Ovary (tissue), 9 donors: ENCODE results near the gene INF2. TPM values are rescaled to one million over a fixed set of nuclear protein-coding genes. Genes with fewer than 3 reads are reported as not detected.

Experiments used
- DNase-seq, 5 donors: peaks; one replicate each; pipeline ENCODE4 v3.0.0-alpha.2; 2019 to 2020
- H3K27ac ChIP-seq, 2 donors: fragments of 200-600 bp; one replicate each; pipeline versions ENCODE4 v1.5.1 to v1.8.0; 2019 to 2022
- H3K27me3 ChIP-seq: fragments of 200-600 bp; one replicate; pipeline ENCODE4 v1.8.0; 2022
- H3K36me3 ChIP-seq: fragments of 200-600 bp; sonication (generic); one replicate; pipeline ENCODE4 v1.5.1; 2019
- H3K4me1 ChIP-seq: one replicate; pipeline ENCODE4 v1.8.1; 2013; ENCODE audit warnings: mild to moderate bottlenecking, moderate library complexity; ENCODE audit not compliant: insufficient read depth
- H3K4me3 ChIP-seq: fragments of 200-600 bp; sonication (generic); one replicate; pipeline ENCODE4 v1.5.1; 2017
- H3K9me3 ChIP-seq, 2 donors: fragments of 200-600 bp in 1 of 2; sonication (generic) in 1 of 2; one replicate each; pipeline versions ENCODE4 v1.5.1 to v1.8.1; 2013 to 2019; ENCODE audit warnings: mild to moderate bottlenecking in 1 of 2, moderate library complexity in 1 of 2
- EP300 ChIP-seq: sonication (generic); formaldehyde crosslinking; IDR thresholded peaks from one replicate; pipeline ENCODE4 v1.6.1; 2017; ENCODE audit warnings: antibody characterized with exemption
- POLR2A ChIP-seq: fragments of 450-650 bp; IDR thresholded peaks from one replicate; pipeline ENCODE4 v1.6.1; 2017; ENCODE audit warnings: antibody characterized with exemption, mild to moderate bottlenecking, moderate library complexity
- WGBS, 3 donors: extraction: QIAGEN DNeasy Blood & Tissue Kit in 1 of 3; methylation state at CpG; one replicate each; pipeline versions ENCODE4 v1.1.5 to v1.1.7; 2013 to 2017; 5-methylcytosine and 5-hydroxymethylcytosine counted together
- intact Hi-C, 4 donors: fragments of 100-400 bp; cut with DNase I; formaldehyde crosslinking; loops; one replicate each; pipeline versions ENCODE4 v1.11.0 to v1.15.1; 2022 to 2023
- polyA plus RNA-seq, 2 donors: library from polyadenylated mRNA; stranded (reverse); fragments of 200-250 nt in 1 of 2; fragments of 350-450 nt in 1 of 2; fragmentation: Illumina TruSeq in 1 of 2; extraction: RNeasy Lipid Tissue Mini Kit (QIAGEN cat#74804) in 1 of 2; gene quantifications; one replicate each; pipeline ENCODE4 v1.2.3, GENCODE V29; 2013 to 2014
- total RNA-seq, 7 donors: library from RNA; depleted of rRNA in 2 of 7; stranded (reverse); fragments of >200 nt in 2 of 7; fragmentation: NEBNext Ultra II Directional in 3 of 7; extraction: Animal tissue kit (Norgen Biotek cat#: 25700) in 3 of 7; gene quantifications; one replicate each; pipeline versions ENCODE4 v1.1.0 to v1.2.4, GENCODE V29; 2016 to 2023
- TF ChIP-seq, protein P1 (sequence below), 3 donors: fragments of 450-650 bp in 2 of 3; fragments of 200-600 bp in 1 of 3; IDR thresholded peaks; one replicate each; pipeline versions ENCODE4 v1.5.1 to v1.8.0; 2016 to 2022; ENCODE audit warnings: antibody characterized with exemption in 3 of 3, mild to moderate bottlenecking in 1 of 3
- donor health status: DM: no; HTN: no; CAD: no; lungs with moderate emphysema.
- donor health status: DM: no; HTN: no; CAD: no.
- donor health status: Bipolar disorder and iron deficiency.
- donor health status: DM: yes; HTN: yes; CAD: no.
- donor health status: DM: no; HTN: no; CAD: no.
- donor health status: DM: yes; HTN: yes; CAD: no.

The INF2 gene
- total and polyA plus RNA-seq, 9 donors, result 6.3 to 40.7 (median 18.4) TPM

DNA sequence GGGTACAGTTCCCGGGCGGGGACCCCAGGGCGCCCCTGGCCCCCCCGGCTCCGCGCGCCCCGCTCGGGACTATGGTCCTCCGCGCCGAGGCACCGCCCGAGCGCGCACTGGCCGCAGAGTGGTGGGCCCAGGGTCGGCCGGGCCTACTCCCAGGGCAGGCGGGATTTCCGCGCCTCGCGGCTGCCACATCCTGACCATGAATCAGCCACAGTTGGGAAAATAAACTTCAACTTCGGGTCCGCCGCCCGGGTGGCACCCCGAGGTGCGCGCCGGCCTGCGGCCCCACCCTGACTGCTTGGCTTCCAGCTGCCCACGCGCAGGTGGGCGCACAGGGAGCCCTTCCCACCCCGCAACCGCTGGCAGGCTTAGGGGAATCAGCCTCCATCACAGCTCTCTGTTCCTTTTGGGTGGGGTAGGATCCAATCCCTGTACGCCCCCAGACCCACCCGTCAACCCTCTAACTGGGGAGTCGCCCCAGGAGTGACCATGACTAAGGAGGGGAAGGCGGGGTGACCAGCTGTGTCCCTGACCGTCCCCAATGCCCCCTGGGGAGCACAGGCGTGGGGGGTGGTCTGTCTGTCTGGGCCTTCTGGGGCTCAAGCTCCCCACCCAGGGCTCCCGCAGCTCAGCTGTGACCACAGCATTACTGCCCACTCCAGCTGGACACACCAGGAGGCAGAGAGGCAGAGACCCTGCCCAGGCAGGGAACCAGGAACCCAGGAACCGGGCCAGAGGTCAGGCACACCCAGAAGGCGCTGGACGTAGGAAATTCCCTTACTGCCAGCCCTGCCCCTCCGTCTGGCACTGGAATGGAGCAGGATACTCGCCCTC is 678 bp downstream of the INF2 start:
- no peaks in the 10 kb centered on the region for H3K36me3 ChIP-seq
- intact Hi-C loops, result no loop called here
- H3K9me3 ChIP-seq, result no peaks in the 10 kb centered on the region
- H3K4me3 ChIP-seq, result peak overlapping the region; percentile 57
- TF ChIP-seq, protein P1, sequence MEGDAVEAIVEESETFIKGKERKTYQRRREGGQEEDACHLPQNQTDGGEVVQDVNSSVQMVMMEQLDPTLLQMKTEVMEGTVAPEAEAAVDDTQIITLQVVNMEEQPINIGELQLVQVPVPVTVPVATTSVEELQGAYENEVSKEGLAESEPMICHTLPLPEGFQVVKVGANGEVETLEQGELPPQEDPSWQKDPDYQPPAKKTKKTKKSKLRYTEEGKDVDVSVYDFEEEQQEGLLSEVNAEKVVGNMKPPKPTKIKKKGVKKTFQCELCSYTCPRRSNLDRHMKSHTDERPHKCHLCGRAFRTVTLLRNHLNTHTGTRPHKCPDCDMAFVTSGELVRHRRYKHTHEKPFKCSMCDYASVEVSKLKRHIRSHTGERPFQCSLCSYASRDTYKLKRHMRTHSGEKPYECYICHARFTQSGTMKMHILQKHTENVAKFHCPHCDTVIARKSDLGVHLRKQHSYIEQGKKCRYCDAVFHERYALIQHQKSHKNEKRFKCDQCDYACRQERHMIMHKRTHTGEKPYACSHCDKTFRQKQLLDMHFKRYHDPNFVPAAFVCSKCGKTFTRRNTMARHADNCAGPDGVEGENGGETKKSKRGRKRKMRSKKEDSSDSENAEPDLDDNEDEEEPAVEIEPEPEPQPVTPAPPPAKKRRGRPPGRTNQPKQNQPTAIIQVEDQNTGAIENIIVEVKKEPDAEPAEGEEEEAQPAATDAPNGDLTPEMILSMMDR (IDR thresholded peaks at IDR 0.05), result no peak
- TF ChIP-seq EP300 (no peak), POLR2A (no peak)
- H3K4me1 ChIP-seq, result peaks cover 20% of the 10 kb centered on the region
- no peaks in the 10 kb centered on the region for H3K27me3 ChIP-seq
- WGBS, 3 donors, result 4 to 7% (median 5%) methylated on average over 37 to 50 of the region's 50 CpGs
- peak in 2 of 5 donors; percentile 37 to 57 for DNase-seq
- H3K27ac ChIP-seq, result peak overlapping the region in 1 of 2 donors; percentile 69

DNA sequence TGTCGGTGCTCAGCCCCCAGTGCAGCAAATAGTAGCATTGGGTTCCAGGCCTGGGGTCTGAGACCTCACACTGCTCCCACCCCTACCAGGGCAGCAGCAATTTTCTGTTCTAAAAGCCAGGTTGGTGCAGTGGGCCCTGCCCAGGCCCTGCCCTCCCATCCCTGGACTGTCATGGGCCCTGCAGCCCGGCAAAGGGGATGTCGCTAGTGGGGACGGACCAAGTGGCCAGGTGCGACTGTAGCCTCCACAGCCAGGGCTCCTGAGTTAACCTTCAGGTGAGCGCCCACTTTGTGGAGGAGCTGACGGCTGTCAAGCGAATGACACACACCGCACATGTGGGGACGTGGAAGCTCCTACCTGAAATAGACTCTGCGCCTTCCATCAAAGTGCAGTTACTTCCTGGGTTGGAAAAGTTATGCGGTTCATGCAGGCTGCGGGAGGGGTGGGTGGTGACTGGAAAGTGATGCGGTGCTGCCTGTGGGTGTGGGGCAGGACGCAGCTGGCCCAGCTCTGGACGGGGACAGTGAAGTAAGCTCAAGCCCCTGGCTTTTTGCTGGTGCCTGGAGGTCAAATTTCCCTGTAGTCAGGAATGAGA is 1.5 kb downstream of the INF2 start:
- Histone ChIP-seq H3K9me3 (no peaks in the 10 kb centered on the region), H3K27me3 (no peaks in the 10 kb centered on the region), H3K4me3 (peak overlapping the region; percentile 57), H3K4me1 (peaks cover 20% of the 10 kb centered on the region), H3K36me3 (no peaks in the 10 kb centered on the region), H3K27ac (no peak overlapping the region)
- TF ChIP-seq EP300, result no peak
- TF ChIP-seq POLR2A, result no peak
- TF ChIP-seq, protein P1 (IDR thresholded peaks at IDR 0.05), result no peak
- intact Hi-C loops, result no loop called here
- DNase-seq, result peak in 1 of 5 donors; percentile 21
- 75 to 88% (median 82%) methylated on average over 14 to 16 of the region's 16 CpGs for WGBS, 3 donors

DNA sequence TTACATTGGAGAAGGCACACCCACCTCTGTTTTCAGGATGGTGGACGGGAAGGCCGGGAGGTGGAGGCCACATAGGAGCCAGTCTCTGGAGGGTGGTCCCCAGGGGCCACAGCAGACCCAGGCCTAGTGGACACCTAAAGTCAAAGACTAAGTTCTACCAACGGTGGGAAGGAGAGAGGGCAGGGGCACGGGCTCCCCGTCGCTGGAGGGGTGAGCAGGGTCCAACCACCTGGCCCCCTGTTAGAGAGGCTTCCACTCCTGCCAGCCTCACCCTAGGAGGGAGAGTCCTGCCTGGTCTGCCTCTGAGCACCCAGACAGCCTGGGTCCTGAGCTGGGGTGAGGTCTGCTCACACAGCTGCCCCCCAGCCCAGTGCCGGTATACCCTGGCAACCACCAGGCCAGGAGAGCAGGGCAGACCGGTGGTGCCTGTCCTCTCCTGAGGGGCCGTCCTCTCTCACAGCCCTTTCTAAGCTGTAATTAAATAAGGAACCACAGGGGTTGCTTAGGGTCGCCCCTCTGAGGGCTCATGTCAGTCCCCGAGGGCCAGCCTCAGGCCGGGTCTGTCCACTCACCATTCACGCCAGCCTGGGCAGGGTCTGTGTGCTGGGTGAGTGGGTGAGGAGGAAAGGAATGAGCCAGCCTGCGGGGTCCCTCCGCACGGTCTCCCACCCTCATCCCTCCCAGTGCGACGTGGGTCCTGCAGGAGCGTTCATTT is 2.3 kb downstream of the INF2 start:
- 86 to 90% (median 89%) methylated on average over 19 of the region's 19 CpGs for WGBS, 3 donors
- no peaks in the 10 kb centered on the region for H3K9me3 ChIP-seq
- no peak overlapping the region for H3K4me3 ChIP-seq
- no peak for TF ChIP-seq POLR2A
- no peak for TF ChIP-seq EP300
- TF ChIP-seq, protein P1 (IDR thresholded peaks at IDR 0.05), result no peak
- H3K27ac ChIP-seq, result no peak overlapping the region
- no peaks in the 10 kb centered on the region for H3K27me3 ChIP-seq
- no peaks in the 10 kb centered on the region for H3K36me3 ChIP-seq
- DNase-seq, result no peak
- intact Hi-C loops, result no loop called here
- peaks cover 20% of the 10 kb centered on the region for H3K4me1 ChIP-seq

DNA sequence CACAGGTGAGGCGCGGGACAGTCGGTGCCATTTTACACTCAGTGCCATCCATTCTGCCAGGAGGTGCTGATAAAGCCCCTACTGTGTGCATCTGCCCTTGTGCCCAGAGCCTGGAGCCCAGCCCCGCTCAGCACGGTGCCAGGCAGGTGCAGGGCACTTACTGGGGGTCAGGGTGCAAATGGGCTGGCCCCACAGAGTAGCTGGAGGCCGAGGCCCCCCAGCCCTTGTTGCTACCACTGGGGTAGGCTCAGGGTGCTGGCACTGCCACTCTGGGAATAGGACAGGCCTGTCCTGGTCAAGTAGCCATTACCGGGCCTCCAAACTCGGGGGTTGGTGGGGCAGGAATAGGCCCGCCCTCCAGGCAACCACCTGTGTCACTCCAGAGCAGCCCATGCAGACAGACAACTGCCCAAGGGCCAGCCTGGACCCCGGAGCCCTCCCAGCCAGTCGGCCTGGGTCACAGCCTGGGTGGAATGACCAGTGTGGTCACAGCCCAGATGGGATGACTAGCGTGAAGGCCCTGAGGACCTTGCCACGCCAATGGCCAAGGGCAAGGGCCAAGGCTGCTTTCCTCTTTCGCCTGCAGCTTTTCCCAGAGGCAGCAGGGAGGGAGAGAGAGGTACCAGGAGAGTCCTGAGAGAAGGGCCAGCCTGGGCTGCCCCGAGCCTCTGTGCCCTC is 3.0 kb downstream of the INF2 start:
- Histone ChIP-seq H3K9me3 (no peaks in the 10 kb centered on the region), H3K4me1 (peaks cover 20% of the 10 kb centered on the region), H3K36me3 (no peaks in the 10 kb centered on the region), H3K27ac (no peak overlapping the region), H3K27me3 (no peaks in the 10 kb centered on the region), H3K4me3 (no peak overlapping the region)
- no peak for DNase-seq
- TF ChIP-seq, protein P1 (IDR thresholded peaks at IDR 0.05), result no peak
- TF ChIP-seq EP300 (no peak), POLR2A (no peak)
- intact Hi-C loops, result no loop called here
- WGBS, 3 donors, result 82 to 93% (median 88%) methylated on average over 10 to 15 of the region's 15 CpGs
